HCT116 (cell line): ENCODE measurements around the gene CTCF. TPM values are rescaled to one million over a fixed set of nuclear protein-coding genes. Genes with fewer than 3 reads are reported as not detected.

Source experiments
- ATAC-seq: fragments of 200-7000 bp; cut with Tn5 transposase; 2 replicates; pipeline ENCODE4 v1.9.1; 2020; ENCODE audit warnings: mild to moderate bottlenecking, moderate library complexity
- BruUV-seq: library from RNA; stranded (reverse); fragments of 400-500 nt; replicated peaks from 2 replicates; lab custom pipeline; 2021; lab: Mats Ljungman, UMichigan
- CTCF ChIA-PET: fragments of 300-600 bp; sonication (Branson Sonifier 250); formaldehyde crosslinking; loops from one replicate; lab custom pipeline; 2021; ENCODE audit warnings: antibody characterized with exemption; lab: Charles Lee
- POLR2A ChIA-PET: fragments of 300-600, 350-600 bp; sonication (Branson Sonifier 250); formaldehyde crosslinking; loops from one replicate; lab custom pipeline; 2021; ENCODE audit warnings: antibody characterized with exemption; lab: Charles Lee
- RAD21 ChIA-PET, 2 experiments: fragments of 300-600 bp; sonication (Branson Sonifier 250); formaldehyde crosslinking; loops; one replicate each; lab custom pipeline; 2023; ENCODE audit warnings: low total read pairs in 2 of 2; ENCODE audit not compliant: uncharacterized antibody in 2 of 2, unreplicated experiment in 2 of 2, low non-redundant PET in 1 of 2; lab: Charles Lee
- DNase-seq: peaks from one replicate; pipeline ENCODE4 v3.0.0-alpha.2; 2010; ENCODE audit warnings: low read depth, low spot score
- H2AFZ ChIP-seq: fragments of 200-600 bp; shearing (Covaris generic), sonication (generic); 2 replicates; pipeline ENCODE4 v1.6.1; 2017; ENCODE audit warnings: low read depth, mixed run types, mixed read lengths, antibody characterized with exemption, low read length; ENCODE audit not compliant: poor library complexity, severe bottlenecking
- H3K27ac ChIP-seq: 2 replicates; pipeline ENCODE4 v1.5.1; 2012; ENCODE audit warnings: low read depth, low read length
- H3K27me3 ChIP-seq: fragments of 200-600 bp; sonication (generic); 2 replicates; pipeline ENCODE4 v1.6.1; 2016; ENCODE audit warnings: mixed run types, low read length, mixed read lengths; ENCODE audit not compliant: insufficient read depth
- H3K36me3 ChIP-seq, 2 experiments: fragments of 200-500 bp in 1 of 2; fragments of 200-600 bp in 1 of 2; sonication (Bioruptor generic) in 1 of 2; sonication (generic) in 1 of 2; 2 replicates each; pipeline versions ENCODE4 v1.5.1 to v1.6.1; 2014 to 2016; ENCODE audit warnings: low read length in 2 of 2, inconsistent platforms in 1 of 2, mixed read lengths in 1 of 2, mixed run types in 1 of 2; ENCODE audit not compliant: insufficient read depth in 2 of 2, control insufficient read depth in 1 of 2
- H3K4me1 ChIP-seq, 2 experiments: fragments of 200-600 bp in 1 of 2; sonication (generic) in 1 of 2; 2 replicates each; pipeline versions ENCODE4 v1.5.1 to v1.6.1; 2012 to 2017; ENCODE audit warnings: low read length in 2 of 2, inconsistent platforms in 1 of 2, mild to moderate bottlenecking in 1 of 2, mixed read lengths in 1 of 2, mixed run types in 1 of 2, moderate library complexity in 1 of 2; ENCODE audit not compliant: insufficient read depth in 2 of 2, control insufficient read depth in 1 of 2
- H3K4me2 ChIP-seq: fragments of 200-600 bp; sonication (generic); 2 replicates; pipeline ENCODE4 v1.6.1; 2017; ENCODE audit warnings: mixed run types, low read length, mixed read lengths
- H3K4me3 ChIP-seq, 2 experiments: fragments of 200-600 bp in 1 of 2; sonication (generic) in 1 of 2; replicated peaks in 1 of 2; 2 replicates each; pipeline ENCODE4 v1.5.1; 2011 to 2016; ENCODE audit warnings: low read length in 2 of 2, control low read depth in 1 of 2, low read depth in 1 of 2, mild to moderate bottlenecking in 1 of 2, mixed read lengths in 1 of 2, mixed run types in 1 of 2
- H3K79me2 ChIP-seq: fragments of 200-600 bp; sonication (generic); 2 replicates; pipeline ENCODE4 v1.6.1; 2017; ENCODE audit warnings: mild to moderate bottlenecking, mixed run types, low read length, moderate library complexity, mixed read lengths; ENCODE audit not compliant: insufficient read depth
- H3K9ac ChIP-seq: fragments of 200-600 bp; sonication (generic); 2 replicates; pipeline ENCODE4 v1.6.1; 2016; ENCODE audit warnings: low read length, mixed read lengths
- H3K9me2 ChIP-seq: fragments of 200-600 bp; sonication (generic), shearing (Covaris generic); 2 replicates; pipeline ENCODE4 v1.6.1; 2017; ENCODE audit warnings: mixed run types, mild to moderate bottlenecking, moderate library complexity; ENCODE audit not compliant: insufficient read depth
- H3K9me3 ChIP-seq, 2 experiments: fragments of 200-500 bp in 1 of 2; fragments of 200-600 bp in 1 of 2; sonication (Bioruptor generic) in 1 of 2; sonication (generic) in 1 of 2; 2 replicates each; pipeline ENCODE4 v1.6.1; 2014 to 2017; ENCODE audit warnings: low read length in 2 of 2, mixed read lengths in 2 of 2, inconsistent platforms in 1 of 2, low read depth in 1 of 2, mild to moderate bottlenecking in 1 of 2, mixed run types in 1 of 2, moderate library complexity in 1 of 2; ENCODE audit not compliant: control insufficient read depth in 1 of 2, insufficient read depth in 1 of 2
- H4K20me1 ChIP-seq: fragments of 200-600 bp; sonication (generic), shearing (Covaris generic); 2 replicates; pipeline ENCODE4 v1.6.1; 2017; ENCODE audit warnings: mixed run types, mild to moderate bottlenecking, moderate library complexity; ENCODE audit not compliant: insufficient read depth
- CBX3 ChIP-seq: IDR thresholded peaks from 2 replicates; pipeline ENCODE4 v1.6.1; 2012; ENCODE audit warnings: low read depth
- ELF1 ChIP-seq: IDR thresholded peaks from 2 replicates; pipeline ENCODE4 v1.6.1; 2012; ENCODE audit warnings: low read depth, borderline replicate concordance
- EZH2 ChIP-seq: fragments of 200-600 bp; sonication (generic); IDR thresholded peaks from 2 replicates; pipeline ENCODE4 v1.6.1; 2017; ENCODE audit warnings: antibody characterized with exemption, mixed run types
- FOSL1 ChIP-seq: IDR thresholded peaks from 2 replicates; pipeline ENCODE4 v1.6.1; 2012; ENCODE audit warnings: low read depth
- POLR2A ChIP-seq: IDR thresholded peaks from 2 replicates; pipeline ENCODE4 v1.7.0; 2011; ENCODE audit warnings: borderline replicate concordance; ENCODE audit not compliant: insufficient read depth, insufficient read length; ENCODE audit errors: extremely low read depth
- RAD21 ChIP-seq: IDR thresholded peaks from 2 replicates; pipeline ENCODE4 v1.6.1; 2012; ENCODE audit warnings: low read depth, mild to moderate bottlenecking
- SP1 ChIP-seq: IDR thresholded peaks from 2 replicates; pipeline ENCODE4 v1.6.1; 2012; ENCODE audit warnings: low read depth
- SRF ChIP-seq: IDR thresholded peaks from 2 replicates; pipeline ENCODE4 v1.6.1; 2012; ENCODE audit warnings: low read depth
- TCF7L2 ChIP-seq: IDR thresholded peaks from 2 replicates; pipeline ENCODE4 v1.7.0; 2011; ENCODE audit warnings: borderline replicate concordance, inconsistent platforms; ENCODE audit not compliant: insufficient read depth, insufficient read length; ENCODE audit errors: extremely low read depth
- ZNF274 ChIP-seq: fragments of 200-500 bp; sonication (Bioruptor generic); IDR thresholded peaks from 2 replicates; pipeline ENCODE4 v1.6.1; 2014; ENCODE audit warnings: mild to moderate bottlenecking, low read depth, low read length, inconsistent platforms
- intact Hi-C: fragments of 100-400 bp; cut with micrococcal nuclease; formaldehyde crosslinking; loops from 2 replicates; pipeline ENCODE4 v1.10.0; 2022
- total RNA-seq: library from RNA; stranded (reverse); gene quantifications from one replicate; pipeline ENCODE4 v1.2.1, GENCODE V29; 2021; ENCODE audit not compliant: unreplicated experiment
- TF ChIP-seq, protein P1 (sequence below): IDR thresholded peaks from 2 replicates; pipeline ENCODE4 v1.6.1; 2012
- TF ChIP-seq, protein P2 (sequence below): IDR thresholded peaks from 2 replicates; pipeline ENCODE4 v1.6.1; 2012
- TF ChIP-seq, protein P3 (sequence below): IDR thresholded peaks from 2 replicates; pipeline ENCODE4 v1.6.1; 2012; ENCODE audit warnings: low read depth
- TF ChIP-seq, protein P4 (sequence below): IDR thresholded peaks from 2 replicates; pipeline ENCODE4 v1.6.1; 2011; ENCODE audit warnings: mild to moderate bottlenecking, low read length, moderate library complexity; ENCODE audit not compliant: insufficient replicate concordance; ENCODE audit errors: extremely low read depth

Gene CTCF
- total RNA-seq, 1 experiment from 2014 or later = 48.3 TPM

DNA sequence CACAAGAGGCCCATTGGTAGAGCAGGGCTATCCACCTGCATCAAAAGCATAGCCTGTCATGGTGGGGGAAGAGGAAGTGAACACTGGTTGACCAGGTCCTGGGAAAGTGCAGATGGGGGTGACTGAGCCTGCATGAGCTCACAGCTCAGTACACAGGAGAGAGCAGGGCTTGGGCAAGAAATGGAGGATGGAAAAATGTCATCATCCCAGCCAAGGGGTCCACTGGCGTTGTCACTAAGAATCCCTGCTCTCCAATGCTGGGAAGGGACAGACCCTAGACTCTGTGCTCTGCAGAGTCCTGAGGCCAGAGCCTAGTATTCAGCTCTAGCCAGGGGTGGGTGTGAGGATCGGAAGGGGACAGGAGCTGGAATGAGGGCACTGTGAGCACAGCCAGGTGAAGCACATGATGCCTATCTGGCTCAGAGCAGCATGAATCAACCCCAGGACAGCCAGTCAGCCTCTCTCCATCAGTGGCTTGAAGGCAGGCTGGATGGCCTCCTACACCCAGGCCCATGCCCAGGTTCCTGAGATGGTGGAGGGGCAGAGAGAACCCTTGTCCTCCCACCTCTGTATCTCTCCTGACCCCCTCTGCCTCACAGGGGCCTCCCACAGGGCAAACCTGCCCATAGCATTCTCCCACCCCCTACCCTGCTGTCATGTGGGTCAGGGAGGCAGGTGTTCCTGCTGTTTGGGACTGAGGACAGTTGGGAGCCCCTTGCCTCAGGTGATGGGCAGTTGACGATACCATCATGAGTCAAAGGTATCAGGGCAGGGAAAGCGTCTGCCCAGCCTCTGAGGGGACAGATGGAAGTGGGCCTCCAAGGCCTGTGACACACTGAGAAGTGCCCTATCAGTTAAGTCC is 13.8 kb upstream of the CTCF start:
- BruUV-seq = no TSS peak
- ChIA-PET POLR2A (no interaction called here), RAD21 (no interaction called here), CTCF (interaction anchor here (1.8 to 2.5 kb wide), 2 partner anchors 8 to 27 kb away, joined by 10 to 21 read pairs; no protein-coding TSS in a partner anchor)
- no peak overlapping the region for H3K4me3 ChIP-seq
- H3K79me2 ChIP-seq = no peaks in the 10 kb centered on the region
- peaks cover 0 to 7% of the 10 kb centered on the region in 2 experiments; a peak in 2 of 4 replicates for H3K4me1 ChIP-seq
- no peaks in the 10 kb centered on the region for H3K9me3 ChIP-seq
- no peaks in the 10 kb centered on the region for H4K20me1 ChIP-seq
- ATAC-seq (no peak), DNase-seq (no peak)
- TF ChIP-seq ELF1 (no peak), TCF7L2 (no peak), SP1 (no peak), RAD21 (no peak), EZH2 (no peak), FOSL1 (no peak), CBX3 (no peak), SRF (no peak), POLR2A (no peak), ZNF274 (no peak)
- TF ChIP-seq, protein P1, sequence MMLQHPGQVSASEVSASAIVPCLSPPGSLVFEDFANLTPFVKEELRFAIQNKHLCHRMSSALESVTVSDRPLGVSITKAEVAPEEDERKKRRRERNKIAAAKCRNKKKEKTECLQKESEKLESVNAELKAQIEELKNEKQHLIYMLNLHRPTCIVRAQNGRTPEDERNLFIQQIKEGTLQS = no peak
- TF ChIP-seq, protein P2, sequence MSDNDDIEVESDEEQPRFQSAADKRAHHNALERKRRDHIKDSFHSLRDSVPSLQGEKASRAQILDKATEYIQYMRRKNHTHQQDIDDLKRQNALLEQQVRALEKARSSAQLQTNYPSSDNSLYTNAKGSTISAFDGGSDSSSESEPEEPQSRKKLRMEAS = no peak
- TF ChIP-seq, protein P3, sequence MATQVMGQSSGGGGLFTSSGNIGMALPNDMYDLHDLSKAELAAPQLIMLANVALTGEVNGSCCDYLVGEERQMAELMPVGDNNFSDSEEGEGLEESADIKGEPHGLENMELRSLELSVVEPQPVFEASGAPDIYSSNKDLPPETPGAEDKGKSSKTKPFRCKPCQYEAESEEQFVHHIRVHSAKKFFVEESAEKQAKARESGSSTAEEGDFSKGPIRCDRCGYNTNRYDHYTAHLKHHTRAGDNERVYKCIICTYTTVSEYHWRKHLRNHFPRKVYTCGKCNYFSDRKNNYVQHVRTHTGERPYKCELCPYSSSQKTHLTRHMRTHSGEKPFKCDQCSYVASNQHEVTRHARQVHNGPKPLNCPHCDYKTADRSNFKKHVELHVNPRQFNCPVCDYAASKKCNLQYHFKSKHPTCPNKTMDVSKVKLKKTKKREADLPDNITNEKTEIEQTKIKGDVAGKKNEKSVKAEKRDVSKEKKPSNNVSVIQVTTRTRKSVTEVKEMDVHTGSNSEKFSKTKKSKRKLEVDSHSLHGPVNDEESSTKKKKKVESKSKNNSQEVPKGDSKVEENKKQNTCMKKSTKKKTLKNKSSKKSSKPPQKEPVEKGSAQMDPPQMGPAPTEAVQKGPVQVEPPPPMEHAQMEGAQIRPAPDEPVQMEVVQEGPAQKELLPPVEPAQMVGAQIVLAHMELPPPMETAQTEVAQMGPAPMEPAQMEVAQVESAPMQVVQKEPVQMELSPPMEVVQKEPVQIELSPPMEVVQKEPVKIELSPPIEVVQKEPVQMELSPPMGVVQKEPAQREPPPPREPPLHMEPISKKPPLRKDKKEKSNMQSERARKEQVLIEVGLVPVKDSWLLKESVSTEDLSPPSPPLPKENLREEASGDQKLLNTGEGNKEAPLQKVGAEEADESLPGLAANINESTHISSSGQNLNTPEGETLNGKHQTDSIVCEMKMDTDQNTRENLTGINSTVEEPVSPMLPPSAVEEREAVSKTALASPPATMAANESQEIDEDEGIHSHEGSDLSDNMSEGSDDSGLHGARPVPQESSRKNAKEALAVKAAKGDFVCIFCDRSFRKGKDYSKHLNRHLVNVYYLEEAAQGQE = no peak
- TF ChIP-seq, protein P4, sequence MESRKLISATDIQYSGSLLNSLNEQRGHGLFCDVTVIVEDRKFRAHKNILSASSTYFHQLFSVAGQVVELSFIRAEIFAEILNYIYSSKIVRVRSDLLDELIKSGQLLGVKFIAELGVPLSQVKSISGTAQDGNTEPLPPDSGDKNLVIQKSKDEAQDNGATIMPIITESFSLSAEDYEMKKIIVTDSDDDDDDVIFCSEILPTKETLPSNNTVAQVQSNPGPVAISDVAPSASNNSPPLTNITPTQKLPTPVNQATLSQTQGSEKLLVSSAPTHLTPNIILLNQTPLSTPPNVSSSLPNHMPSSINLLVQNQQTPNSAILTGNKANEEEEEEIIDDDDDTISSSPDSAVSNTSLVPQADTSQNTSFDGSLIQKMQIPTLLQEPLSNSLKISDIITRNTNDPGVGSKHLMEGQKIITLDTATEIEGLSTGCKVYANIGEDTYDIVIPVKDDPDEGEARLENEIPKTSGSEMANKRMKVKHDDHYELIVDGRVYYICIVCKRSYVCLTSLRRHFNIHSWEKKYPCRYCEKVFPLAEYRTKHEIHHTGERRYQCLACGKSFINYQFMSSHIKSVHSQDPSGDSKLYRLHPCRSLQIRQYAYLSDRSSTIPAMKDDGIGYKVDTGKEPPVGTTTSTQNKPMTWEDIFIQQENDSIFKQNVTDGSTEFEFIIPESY = no peak
- no peaks in the 10 kb centered on the region for H3K9me2 ChIP-seq
- no peak overlapping the region for H3K9ac ChIP-seq
- H3K27me3 ChIP-seq = no peaks in the 10 kb centered on the region
- H3K36me3 ChIP-seq = peaks cover 0 to 3% of the 10 kb centered on the region in 2 experiments; a peak in 1 of 4 replicates
- no peak overlapping the region for H3K4me2 ChIP-seq
- H2AFZ ChIP-seq = no peak overlapping the region
- no peak overlapping the region for H3K27ac ChIP-seq
- intact Hi-C loops = no loop called here
